SK-N-SH treated with all-trans-retinoic acid at 6 μM for 48 hours (cell line): Measurements from ENCODE around the gene MMEL1.

Experiments
- ATAC-seq: fragments of 200-7000 bp; cut with Tn5 transposase; 3 replicates; pipeline ENCODE4 v1.9.1; 2020; ENCODE audit warnings: mild to moderate bottlenecking, moderate library complexity
- BACH2 ChIP-seq: fragments of 250-450 bp; sonication (Bioruptor Pico); IDR thresholded peaks from 2 replicates; pipeline ENCODE4 v1.9.0; 2021; ENCODE audit warnings: mild to moderate bottlenecking, borderline replicate concordance
- CSRNP3 ChIP-seq: fragments of 250-450 bp; sonication (Bioruptor Pico); IDR thresholded peaks from 2 replicates; pipeline ENCODE4 v1.5.1; 2021; ENCODE audit warnings: mild to moderate bottlenecking, moderate library complexity
- ESRRG ChIP-seq: fragments of 250-450 bp; sonication (Bioruptor Pico); IDR thresholded peaks from 2 replicates; pipeline ENCODE4 v1.6.1; 2021; ENCODE audit warnings: mild to moderate bottlenecking
- GLIS3 ChIP-seq: fragments of 250-450 bp; sonication (Bioruptor Pico); IDR thresholded peaks from 2 replicates; pipeline ENCODE4 v1.5.0; 2020; ENCODE audit warnings: mild to moderate bottlenecking, moderate library complexity
- PATZ1 ChIP-seq: fragments of 250-450 bp; sonication (Bioruptor Pico); IDR thresholded peaks from 2 replicates; pipeline ENCODE4 v1.8.0; 2020; ENCODE audit warnings: mild to moderate bottlenecking, moderate library complexity, borderline replicate concordance
- PPARA ChIP-seq: fragments of 250-450 bp; sonication (Bioruptor Pico); IDR thresholded peaks from 2 replicates; pipeline ENCODE4 v1.5.0; 2020; ENCODE audit warnings: mild to moderate bottlenecking, borderline replicate concordance
- RARB ChIP-seq: fragments of 250-450 bp; sonication (Bioruptor Pico); IDR thresholded peaks from 2 replicates; pipeline ENCODE4 v1.8.0; 2021; ENCODE audit warnings: mild to moderate bottlenecking, moderate library complexity
- SNAI2 ChIP-seq: fragments of 250-450 bp; sonication (Bioruptor Pico); IDR thresholded peaks from 2 replicates; pipeline ENCODE4 v1.5.0; 2020; ENCODE audit warnings: mild to moderate bottlenecking, moderate library complexity
- TCF4 ChIP-seq: fragments of 250-450 bp; sonication (Bioruptor Pico); IDR thresholded peaks from 2 replicates; pipeline ENCODE4 v1.8.0; 2021; ENCODE audit warnings: mild to moderate bottlenecking, moderate library complexity, borderline replicate concordance
- TOX ChIP-seq: fragments of 250-450 bp; sonication (Bioruptor Pico); IDR thresholded peaks from 2 replicates; pipeline ENCODE4 v1.8.0; 2021; ENCODE audit warnings: mild to moderate bottlenecking, moderate library complexity, borderline replicate concordance
- ZFP3 ChIP-seq: fragments of 250-450 bp; sonication (Bioruptor Pico); IDR thresholded peaks from 2 replicates; pipeline ENCODE4 v1.5.0; 2020; ENCODE audit warnings: mild to moderate bottlenecking, moderate library complexity
- ZNF565 ChIP-seq: fragments of 450-650 bp; formaldehyde crosslinking; conservative IDR thresholded peaks from 2 replicates; pipeline ENCODE4 v1.5.0; 2020; ENCODE audit warnings: low read depth, mild to moderate bottlenecking, moderate library complexity
- ZNF70 ChIP-seq: fragments of 450-650 bp; formaldehyde crosslinking; IDR thresholded peaks from 2 replicates; pipeline ENCODE4 v1.5.0; 2020; ENCODE audit warnings: mild to moderate bottlenecking, moderate library complexity
- TF ChIP-seq, protein P1 (sequence below): fragments of 250-450 bp; sonication (Bioruptor Pico); IDR thresholded peaks from 2 replicates; pipeline ENCODE4 v1.5.0; 2020; ENCODE audit warnings: mild to moderate bottlenecking, moderate library complexity
- TF ChIP-seq, protein P2 (sequence below): fragments of 250-450 bp; sonication (Bioruptor Pico); IDR thresholded peaks from 2 replicates; pipeline ENCODE4 v1.5.1; 2020; ENCODE audit warnings: low read depth, mild to moderate bottlenecking, moderate library complexity

MMEL1 gene

DNA sequence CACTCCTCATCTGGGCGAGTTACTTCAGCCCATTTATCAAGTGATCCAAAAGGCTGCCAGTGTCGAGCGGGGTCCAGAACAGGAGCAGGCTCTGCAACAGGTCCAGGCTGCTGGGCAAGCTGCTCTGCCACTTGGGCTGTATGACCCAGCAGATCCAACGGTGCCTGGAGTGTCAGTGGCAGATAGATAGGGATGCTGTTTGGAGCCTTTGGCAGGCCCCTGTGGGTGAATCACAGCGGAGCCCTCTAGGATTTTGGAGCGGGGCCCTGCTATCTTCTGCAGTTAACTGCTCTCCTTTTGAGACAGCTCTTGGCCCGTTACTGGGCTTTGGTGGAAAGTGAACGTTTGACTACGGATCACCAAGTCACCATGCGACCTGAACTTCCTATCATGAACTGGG, 7.5 kb downstream of the MMEL1 start:
- no peak for ATAC-seq
- TF ChIP-seq ZNF565 (CRISPR knock-in tag) (no peak), BACH2 (CRISPR knock-in tag) (no peak)

DNA sequence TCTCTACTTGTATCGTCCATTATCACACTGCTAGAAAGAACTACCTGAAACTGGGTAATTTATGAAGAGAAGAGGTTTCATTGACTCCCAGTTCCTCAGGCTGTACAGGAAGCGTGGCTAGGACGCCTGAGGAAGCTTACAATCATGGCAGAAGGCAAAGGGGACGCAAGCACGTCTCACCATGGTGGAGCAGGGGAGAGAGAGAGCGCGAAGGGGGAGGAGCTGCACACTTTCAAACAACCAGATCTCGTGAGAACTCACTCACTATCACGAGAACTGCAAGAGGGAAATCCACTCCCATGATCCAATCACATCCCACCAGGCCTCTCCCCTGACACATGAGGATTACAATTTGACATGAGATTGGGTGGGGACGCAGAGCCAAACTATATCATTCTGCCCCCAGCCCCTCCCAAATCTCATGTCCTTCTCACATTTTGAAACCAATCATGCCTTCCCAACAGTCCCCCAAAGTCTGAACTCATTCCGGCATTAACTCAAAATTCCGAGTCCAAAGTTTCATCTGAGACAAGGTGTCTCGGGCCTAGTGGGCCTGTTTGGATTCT, 8.0 kb downstream of the MMEL1 start:
- TF ChIP-seq SNAI2 (CRISPR knock-in tag) (no peak), ZFP3 (CRISPR knock-in tag) (no peak), CSRNP3 (CRISPR knock-in tag) (no peak)
- TF ChIP-seq, protein P1, sequence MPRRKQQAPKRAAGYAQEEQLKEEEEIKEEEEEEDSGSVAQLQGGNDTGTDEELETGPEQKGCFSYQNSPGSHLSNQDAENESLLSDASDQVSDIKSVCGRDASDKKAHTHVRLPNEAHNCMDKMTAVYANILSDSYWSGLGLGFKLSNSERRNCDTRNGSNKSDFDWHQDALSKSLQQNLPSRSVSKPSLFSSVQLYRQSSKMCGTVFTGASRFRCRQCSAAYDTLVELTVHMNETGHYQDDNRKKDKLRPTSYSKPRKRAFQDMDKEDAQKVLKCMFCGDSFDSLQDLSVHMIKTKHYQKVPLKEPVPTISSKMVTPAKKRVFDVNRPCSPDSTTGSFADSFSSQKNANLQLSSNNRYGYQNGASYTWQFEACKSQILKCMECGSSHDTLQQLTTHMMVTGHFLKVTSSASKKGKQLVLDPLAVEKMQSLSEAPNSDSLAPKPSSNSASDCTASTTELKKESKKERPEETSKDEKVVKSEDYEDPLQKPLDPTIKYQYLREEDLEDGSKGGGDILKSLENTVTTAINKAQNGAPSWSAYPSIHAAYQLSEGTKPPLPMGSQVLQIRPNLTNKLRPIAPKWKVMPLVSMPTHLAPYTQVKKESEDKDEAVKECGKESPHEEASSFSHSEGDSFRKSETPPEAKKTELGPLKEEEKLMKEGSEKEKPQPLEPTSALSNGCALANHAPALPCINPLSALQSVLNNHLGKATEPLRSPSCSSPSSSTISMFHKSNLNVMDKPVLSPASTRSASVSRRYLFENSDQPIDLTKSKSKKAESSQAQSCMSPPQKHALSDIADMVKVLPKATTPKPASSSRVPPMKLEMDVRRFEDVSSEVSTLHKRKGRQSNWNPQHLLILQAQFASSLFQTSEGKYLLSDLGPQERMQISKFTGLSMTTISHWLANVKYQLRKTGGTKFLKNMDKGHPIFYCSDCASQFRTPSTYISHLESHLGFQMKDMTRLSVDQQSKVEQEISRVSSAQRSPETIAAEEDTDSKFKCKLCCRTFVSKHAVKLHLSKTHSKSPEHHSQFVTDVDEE (CRISPR knock-in tag), result no peak
- ATAC-seq, result no peak

DNA sequence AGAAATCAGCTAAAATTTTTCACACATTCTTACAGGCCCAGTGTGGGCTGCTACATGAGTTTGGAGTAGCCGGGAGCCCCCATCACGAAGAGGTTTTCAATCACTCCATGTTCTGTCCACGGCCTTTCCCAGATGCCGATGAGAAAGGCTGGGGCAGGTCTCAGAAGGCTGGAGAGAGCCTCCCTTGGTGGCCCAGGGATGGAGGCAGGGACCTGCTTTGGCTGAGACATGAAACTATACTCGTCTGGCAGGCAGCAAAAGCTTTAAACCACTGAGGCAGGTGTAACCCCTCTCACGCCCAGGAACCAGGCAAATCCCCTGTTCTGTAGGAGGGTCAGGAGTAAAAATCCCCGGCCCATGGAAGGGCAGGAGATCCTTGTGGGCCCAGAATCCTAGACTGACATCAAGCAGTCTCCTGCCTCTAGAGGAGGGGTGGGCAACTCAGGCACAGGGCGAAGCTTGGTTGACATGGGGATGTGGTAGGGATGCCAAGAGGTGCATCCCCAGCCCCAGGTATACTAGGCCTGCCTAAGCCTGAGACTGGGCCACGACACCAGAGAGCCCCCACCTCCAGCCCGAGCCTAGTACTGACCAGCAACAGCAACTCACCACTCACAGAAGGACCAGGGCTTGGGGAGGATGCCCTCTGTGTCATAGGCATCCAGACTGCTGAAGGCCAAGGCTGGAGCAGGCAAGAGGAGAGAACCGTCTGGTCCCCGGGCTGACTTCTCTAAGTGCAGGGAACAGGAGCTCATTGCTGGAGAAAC, 9.1 kb downstream of the MMEL1 start:
- ATAC-seq, result no peak
- TF ChIP-seq ESRRG (CRISPR knock-in tag), result no peak
- TF ChIP-seq GLIS3 (CRISPR knock-in tag), result no peak
- TF ChIP-seq, protein P2, sequence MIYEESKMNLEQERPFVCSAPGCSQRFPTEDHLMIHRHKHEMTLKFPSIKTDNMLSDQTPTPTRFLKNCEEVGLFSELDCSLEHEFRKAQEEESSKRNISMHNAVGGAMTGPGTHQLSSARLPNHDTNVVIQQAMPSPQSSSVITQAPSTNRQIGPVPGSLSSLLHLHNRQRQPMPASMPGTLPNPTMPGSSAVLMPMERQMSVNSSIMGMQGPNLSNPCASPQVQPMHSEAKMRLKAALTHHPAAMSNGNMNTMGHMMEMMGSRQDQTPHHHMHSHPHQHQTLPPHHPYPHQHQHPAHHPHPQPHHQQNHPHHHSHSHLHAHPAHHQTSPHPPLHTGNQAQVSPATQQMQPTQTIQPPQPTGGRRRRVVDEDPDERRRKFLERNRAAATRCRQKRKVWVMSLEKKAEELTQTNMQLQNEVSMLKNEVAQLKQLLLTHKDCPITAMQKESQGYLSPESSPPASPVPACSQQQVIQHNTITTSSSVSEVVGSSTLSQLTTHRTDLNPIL (CRISPR knock-in tag), result no peak
- TF ChIP-seq TCF4 (CRISPR knock-in tag), result no peak
- TF ChIP-seq ZNF70 (CRISPR knock-in tag), result no peak
- TF ChIP-seq RARB, result no peak

DNA sequence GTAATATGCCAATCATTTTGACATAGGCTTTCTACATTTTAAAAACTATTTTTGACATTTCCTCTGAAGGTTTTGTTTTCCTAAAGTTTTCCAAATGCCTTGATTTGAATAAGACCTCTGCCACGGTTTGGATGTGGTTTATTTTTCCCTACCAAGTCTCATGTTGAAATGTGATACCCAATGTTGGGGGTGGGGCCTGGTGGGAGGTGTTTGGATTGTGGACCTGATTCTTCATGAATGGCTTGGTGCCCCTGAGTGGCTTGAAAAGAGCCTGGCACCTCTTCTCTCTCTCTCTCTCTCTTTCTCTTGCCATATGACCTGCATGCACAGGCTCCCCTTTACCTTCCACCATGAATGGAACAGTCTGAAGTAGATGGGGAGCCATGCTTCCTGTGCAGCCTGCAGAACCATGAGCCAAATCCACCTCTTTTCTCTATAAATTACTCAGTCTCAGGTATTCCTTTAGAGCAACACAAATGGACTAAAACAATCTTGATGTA, 14.8 kb downstream of the MMEL1 start:
- no peak for ATAC-seq

DNA sequence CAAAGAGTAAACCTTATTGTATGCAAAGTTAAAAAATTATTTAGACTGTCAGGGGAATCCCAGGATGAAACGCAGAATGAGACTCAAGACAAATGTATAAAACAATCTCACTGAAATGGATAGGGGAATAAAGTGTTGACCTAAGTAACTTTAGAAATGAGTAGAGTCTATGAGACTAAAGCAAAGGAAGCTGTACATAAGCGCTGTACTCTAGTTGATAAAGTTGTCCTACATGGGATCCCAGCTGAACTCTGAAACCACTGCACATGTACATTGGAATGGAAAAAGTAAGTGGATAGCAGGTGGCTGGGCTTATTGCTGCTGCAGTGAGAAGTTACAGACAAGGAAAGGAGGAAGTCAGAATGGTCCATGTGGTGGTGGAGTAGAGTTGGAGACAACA, 18.7 kb downstream of the MMEL1 start:
- ATAC-seq, result no peak
- TF ChIP-seq, protein P2 (CRISPR knock-in tag), result no peak
- no peak for TF ChIP-seq PATZ1 (CRISPR knock-in tag)
- no peak for TF ChIP-seq BACH2 (CRISPR knock-in tag)
- TF ChIP-seq, protein P1 (CRISPR knock-in tag), result no peak
- no peak for TF ChIP-seq PPARA (CRISPR knock-in tag)
- no peak for TF ChIP-seq ESRRG (CRISPR knock-in tag)

More for the DNA sequence above, 14.8 kb downstream of the MMEL1 start:
- no peak for TF ChIP-seq TOX (CRISPR knock-in tag)
- no peak for TF ChIP-seq ESRRG (CRISPR knock-in tag)
- no peak for TF ChIP-seq CSRNP3 (CRISPR knock-in tag)
- TF ChIP-seq PPARA (CRISPR knock-in tag), result no peak
